ENCODE data around the gene MYCL. TPM values are rescaled to one million over a fixed set of nuclear protein-coding genes. Genes with fewer than 3 reads are reported as not detected.

MYCL gene
- total RNA-seq, 1 experiment from 2014 or later = 31.0 TPM

DNA sequence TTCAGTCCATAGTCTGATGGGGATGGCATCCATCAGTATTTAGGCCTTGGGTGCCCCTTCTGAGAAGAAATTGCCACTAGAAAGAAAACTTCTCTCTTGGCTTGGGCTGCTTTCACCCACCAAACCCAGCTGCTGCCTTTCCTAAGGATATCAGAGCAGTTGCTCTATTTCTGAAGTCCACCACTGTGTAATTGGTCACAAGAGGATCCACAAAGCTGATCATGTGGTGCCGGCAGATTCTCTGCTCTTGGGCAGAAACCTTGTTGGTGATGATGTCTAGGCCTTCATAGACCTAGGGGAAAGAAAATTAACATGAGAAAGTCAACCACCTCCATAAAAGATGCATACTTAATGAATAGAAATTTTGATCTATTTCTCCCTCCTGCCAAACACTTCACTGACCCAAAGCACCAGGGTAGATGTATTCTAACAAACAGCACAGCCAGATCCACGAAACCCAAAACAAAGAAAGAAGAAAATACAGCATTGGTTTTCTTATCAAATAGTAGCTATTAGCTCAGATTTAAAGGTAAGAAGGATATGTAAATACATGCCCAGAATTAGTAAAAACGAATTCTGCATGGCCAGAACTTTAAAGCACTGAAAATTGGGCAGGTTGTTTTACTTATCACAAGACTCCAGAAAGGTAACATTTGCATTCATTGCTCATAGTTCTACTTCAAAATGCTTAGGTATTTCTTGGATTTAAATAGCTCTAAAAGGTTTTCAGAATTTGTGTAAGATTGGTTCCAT, 44.4 kb downstream of the MYCL start:
- CTCF ChIA-PET = interaction anchor here (0.7 to 1.2 kb wide), 3 partner anchors 17 to 45 kb away, joined by 3 to 6 read pairs (median 3); no protein-coding TSS in a partner anchor
- no peaks in the 10 kb centered on the region for H3K27me3 Mint-ChIP-seq (ENCODE audit: low read depth)
- TF ChIP-seq NFE2L1 (CRISPR knock-in tag; IDR thresholded peaks at IDR 0.05) (no peak), ZNF396 (CRISPR knock-in tag; IDR thresholded peaks at IDR 0.05; ENCODE audit: borderline replicate concordance) (no peak)
- TF ChIP-seq, protein P1, sequence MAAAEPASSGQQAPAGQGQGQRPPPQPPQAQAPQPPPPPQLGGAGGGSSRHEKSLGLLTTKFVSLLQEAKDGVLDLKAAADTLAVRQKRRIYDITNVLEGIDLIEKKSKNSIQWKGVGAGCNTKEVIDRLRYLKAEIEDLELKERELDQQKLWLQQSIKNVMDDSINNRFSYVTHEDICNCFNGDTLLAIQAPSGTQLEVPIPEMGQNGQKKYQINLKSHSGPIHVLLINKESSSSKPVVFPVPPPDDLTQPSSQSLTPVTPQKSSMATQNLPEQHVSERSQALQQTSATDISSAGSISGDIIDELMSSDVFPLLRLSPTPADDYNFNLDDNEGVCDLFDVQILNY (CRISPR knock-in tag; IDR thresholded peaks at IDR 0.05) = no peak
- DNase-seq (ENCODE audit: low spot score) (no peak), ATAC-seq (no peak)
- peaks cover 5% of the 10 kb centered on the region; the same call in 1 of the 2 replicates for H3K9me3 Mint-ChIP-seq
- peaks cover 13% of the 10 kb centered on the region for H3K4me1 Mint-ChIP-seq
- POLR2A ChIA-PET = no interaction called here
- H3K27ac Mint-ChIP-seq = no peak overlapping the region
- H3K4me3 Mint-ChIP-seq = no peak overlapping the region
- H3K36me3 Mint-ChIP-seq = peaks cover 28% of the 10 kb centered on the region

DNA sequence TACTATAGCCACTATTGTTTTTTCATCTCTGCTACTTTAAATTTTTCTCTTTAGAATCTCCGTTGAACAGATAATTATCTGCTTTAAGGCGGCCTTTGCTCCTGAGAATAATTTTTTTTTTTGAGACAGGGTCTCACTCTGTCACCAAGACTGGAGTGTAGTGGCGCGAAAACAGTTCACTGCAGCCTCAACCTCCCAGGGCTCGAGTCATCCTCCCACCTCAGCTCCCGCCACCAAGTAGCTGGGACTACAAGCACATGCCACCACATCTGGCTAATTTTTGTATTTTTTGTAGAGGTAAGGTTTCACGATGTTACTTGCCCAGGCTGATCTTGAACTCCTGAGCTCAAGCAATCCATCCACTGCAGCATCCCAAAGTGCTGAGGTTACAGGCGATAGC, 47.0 kb downstream of the MYCL start:
- Mint-ChIP-seq H3K4me1 (peaks cover 13% of the 10 kb centered on the region), H3K27ac (no peak overlapping the region)
- DNase-seq (ENCODE audit: low spot score) = no peak

DNA sequence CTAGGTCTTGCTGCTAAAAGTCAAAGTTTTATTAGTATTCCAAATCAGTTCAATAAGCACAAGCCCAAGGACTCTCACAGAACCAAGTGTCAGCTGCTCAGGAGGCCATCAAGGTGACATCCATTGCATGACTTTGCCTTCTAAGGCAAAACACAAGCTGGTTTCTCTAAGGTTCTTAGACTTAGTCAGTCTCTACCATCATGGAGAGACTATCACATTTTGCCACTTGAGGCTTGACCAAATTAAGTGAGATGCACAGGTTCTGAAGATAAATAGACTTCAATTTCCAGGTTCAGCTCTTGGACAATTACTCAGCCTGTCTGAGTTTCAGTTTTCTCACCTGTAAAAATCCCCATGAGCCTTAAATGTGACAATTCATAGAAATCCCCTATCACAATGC, 47.4 kb downstream of the MYCL start:
- Mint-ChIP-seq H3K36me3 (peaks cover 30% of the 10 kb centered on the region), H3K27me3 (ENCODE audit: low read depth) (no peaks in the 10 kb centered on the region), H3K4me3 (no peak overlapping the region), H3K27ac (no peak overlapping the region), H3K4me1 (peaks cover 13% of the 10 kb centered on the region), H3K9me3 (no peaks in the 10 kb centered on the region)
- ChIA-PET CTCF (no interaction called here), POLR2A (no interaction called here)
- no peak for ATAC-seq
- DNase-seq (ENCODE audit: low spot score) = no peak
- TF ChIP-seq, protein P2, sequence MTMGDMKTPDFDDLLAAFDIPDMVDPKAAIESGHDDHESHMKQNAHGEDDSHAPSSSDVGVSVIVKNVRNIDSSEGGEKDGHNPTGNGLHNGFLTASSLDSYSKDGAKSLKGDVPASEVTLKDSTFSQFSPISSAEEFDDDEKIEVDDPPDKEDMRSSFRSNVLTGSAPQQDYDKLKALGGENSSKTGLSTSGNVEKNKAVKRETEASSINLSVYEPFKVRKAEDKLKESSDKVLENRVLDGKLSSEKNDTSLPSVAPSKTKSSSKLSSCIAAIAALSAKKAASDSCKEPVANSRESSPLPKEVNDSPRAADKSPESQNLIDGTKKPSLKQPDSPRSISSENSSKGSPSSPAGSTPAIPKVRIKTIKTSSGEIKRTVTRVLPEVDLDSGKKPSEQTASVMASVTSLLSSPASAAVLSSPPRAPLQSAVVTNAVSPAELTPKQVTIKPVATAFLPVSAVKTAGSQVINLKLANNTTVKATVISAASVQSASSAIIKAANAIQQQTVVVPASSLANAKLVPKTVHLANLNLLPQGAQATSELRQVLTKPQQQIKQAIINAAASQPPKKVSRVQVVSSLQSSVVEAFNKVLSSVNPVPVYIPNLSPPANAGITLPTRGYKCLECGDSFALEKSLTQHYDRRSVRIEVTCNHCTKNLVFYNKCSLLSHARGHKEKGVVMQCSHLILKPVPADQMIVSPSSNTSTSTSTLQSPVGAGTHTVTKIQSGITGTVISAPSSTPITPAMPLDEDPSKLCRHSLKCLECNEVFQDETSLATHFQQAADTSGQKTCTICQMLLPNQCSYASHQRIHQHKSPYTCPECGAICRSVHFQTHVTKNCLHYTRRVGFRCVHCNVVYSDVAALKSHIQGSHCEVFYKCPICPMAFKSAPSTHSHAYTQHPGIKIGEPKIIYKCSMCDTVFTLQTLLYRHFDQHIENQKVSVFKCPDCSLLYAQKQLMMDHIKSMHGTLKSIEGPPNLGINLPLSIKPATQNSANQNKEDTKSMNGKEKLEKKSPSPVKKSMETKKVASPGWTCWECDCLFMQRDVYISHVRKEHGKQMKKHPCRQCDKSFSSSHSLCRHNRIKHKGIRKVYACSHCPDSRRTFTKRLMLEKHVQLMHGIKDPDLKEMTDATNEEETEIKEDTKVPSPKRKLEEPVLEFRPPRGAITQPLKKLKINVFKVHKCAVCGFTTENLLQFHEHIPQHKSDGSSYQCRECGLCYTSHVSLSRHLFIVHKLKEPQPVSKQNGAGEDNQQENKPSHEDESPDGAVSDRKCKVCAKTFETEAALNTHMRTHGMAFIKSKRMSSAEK (CRISPR knock-in tag; IDR thresholded peaks at IDR 0.05; ENCODE audit: borderline replicate concordance) = no peak
- TF ChIP-seq, protein P1 (CRISPR knock-in tag; IDR thresholded peaks at IDR 0.05) = no peak
- no peak for TF ChIP-seq ZNF671 (CRISPR knock-in tag; IDR thresholded peaks at IDR 0.05)
- TF ChIP-seq FOXJ3 (CRISPR knock-in tag; IDR thresholded peaks at IDR 0.05; ENCODE audit: borderline replicate concordance) = no peak
- TF ChIP-seq, protein P3, sequence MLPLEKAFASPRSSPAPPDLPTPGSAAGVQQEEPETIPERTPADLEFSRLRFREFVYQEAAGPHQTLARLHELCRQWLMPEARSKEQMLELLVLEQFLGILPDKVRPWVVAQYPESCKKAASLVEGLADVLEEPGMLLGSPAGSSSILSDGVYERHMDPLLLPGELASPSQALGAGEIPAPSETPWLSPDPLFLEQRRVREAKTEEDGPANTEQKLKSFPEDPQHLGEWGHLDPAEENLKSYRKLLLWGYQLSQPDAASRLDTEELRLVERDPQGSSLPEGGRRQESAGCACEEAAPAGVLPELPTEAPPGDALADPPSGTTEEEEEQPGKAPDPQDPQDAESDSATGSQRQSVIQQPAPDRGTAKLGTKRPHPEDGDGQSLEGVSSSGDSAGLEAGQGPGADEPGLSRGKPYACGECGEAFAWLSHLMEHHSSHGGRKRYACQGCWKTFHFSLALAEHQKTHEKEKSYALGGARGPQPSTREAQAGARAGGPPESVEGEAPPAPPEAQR (CRISPR knock-in tag; IDR thresholded peaks at IDR 0.05) = no peak
- no peak for TF ChIP-seq ZNF423 (CRISPR knock-in tag; IDR thresholded peaks at IDR 0.05)
- no peak for TF ChIP-seq EMX1 (CRISPR knock-in tag; IDR thresholded peaks at IDR 0.05)

More for the DNA sequence above, 47.0 kb downstream of the MYCL start:
- ATAC-seq = no peak
- CTCF ChIA-PET = no interaction called here
- no peak overlapping the region for H3K4me3 Mint-ChIP-seq
- POLR2A ChIA-PET = no interaction called here
- H3K9me3 Mint-ChIP-seq = no peaks in the 10 kb centered on the region
- no peaks in the 10 kb centered on the region for H3K27me3 Mint-ChIP-seq (ENCODE audit: low read depth)
- H3K36me3 Mint-ChIP-seq = peaks cover 26% of the 10 kb centered on the region
- no peak for TF ChIP-seq TEAD4 (CRISPR knock-in tag; IDR thresholded peaks at IDR 0.05)
- no peak for TF ChIP-seq ZBTB21 (CRISPR knock-in tag; IDR thresholded peaks at IDR 0.05; ENCODE audit: borderline replicate concordance)
- no peak for TF ChIP-seq FOXK1 (CRISPR knock-in tag; IDR thresholded peaks at IDR 0.05)
- TF ChIP-seq ZNF423 (CRISPR knock-in tag; IDR thresholded peaks at IDR 0.05) = no peak
